Right lobe of liver (tissue), 4 donors: ENCODE results near the gene ATF3.

Experiments used
- CTCF ChIP-seq, 4 donors: fragments of 200-600 bp in 3 of 4; fragments of 450-650 bp in 1 of 4; IDR thresholded peaks; one replicate each; pipeline versions ENCODE4 v1.5.1 to v1.8.0; 2016 to 2022; ENCODE audit warnings: antibody characterized with exemption in 4 of 4, mild to moderate bottlenecking in 2 of 4
- POLR2A ChIP-seq: fragments of 450-650 bp; IDR thresholded peaks from one replicate; pipeline ENCODE4 v1.6.1; 2017; ENCODE audit warnings: antibody characterized with exemption, mild to moderate bottlenecking
- donor health status: DM: no; HTN: no; CAD: no.
- donor health status: DM: no; HTN: no; CAD: no.
- donor health status: DM: no; HTN: yes; CAD: no.

- TF ChIP-seq CTCF (IDR thresholded peaks at IDR 0.05) (no peak), POLR2A (no peak)
These were observed 31.8 kb downstream of the ATF3 start for GRCh38 chr1:212640223-212640878.
